ENCODE data around the gene PHPT1. TPM values are rescaled to one million over a fixed set of nuclear protein-coding genes. Genes with fewer than 3 reads are reported as not detected.

Gene PHPT1
- total and polyA plus RNA-seq, 2 of the 13 experiments (the other 11 are each of a cell fraction or from before 2014, with no cell fraction given), result 189 to 192 TPM

GRCh38 chr9:136886610-136887597 is 37.7 kb downstream of the PHPT1 start (continued):
- TF ChIP-seq ZFP90 (CRISPR knock-in tag; IDR thresholded peaks at IDR 0.05; ENCODE audit: borderline replicate concordance) (0 out of 2 replicates have a peak, but pooled peaks have one; percentile 28), HOXA7 (CRISPR knock-in tag; IDR thresholded peaks at IDR 0.05) (no peak), ZNF30 (CRISPR knock-in tag; IDR thresholded peaks at IDR 0.05) (peak; percentile 73; the same call in 1 of the 2 replicates), ZNF704 (CRISPR knock-in tag; IDR thresholded peaks at IDR 0.05; ENCODE audit: borderline replicate concordance) (peak; percentile 80; the same call in 1 of the 2 replicates), ZBTB7B (CRISPR knock-in tag; IDR thresholded peaks at IDR 0.05) (peak; percentile 58; the same call in 1 of the 2 replicates), GATAD2A (CRISPR knock-in tag; IDR thresholded peaks at IDR 0.05) (no peak), ZC3H4 (CRISPR knock-in tag; IDR thresholded peaks at IDR 0.05; ENCODE audit: borderline replicate concordance) (no peak), THAP8 (CRISPR knock-in tag; IDR thresholded peaks at IDR 0.05; ENCODE audit: borderline replicate concordance) (no peak), CREBL2 (CRISPR knock-in tag; IDR thresholded peaks at IDR 0.05; ENCODE audit: borderline replicate concordance) (no peak), ZNF207 (IDR thresholded peaks at IDR 0.05; ENCODE audit: borderline replicate concordance) (no peak), CREM (IDR thresholded peaks at IDR 0.05) (no peak), CREM (CRISPR knock-in tag; IDR thresholded peaks at IDR 0.05) (no peak), MXD3 (CRISPR knock-in tag; IDR thresholded peaks at IDR 0.05) (0 out of 2 replicates have a peak, but pooled peaks have one; percentile 45), KAT2B (IDR thresholded peaks at IDR 0.05; ENCODE audit: borderline replicate concordance, low read depth, low read length) (no peak), ISX (CRISPR knock-in tag; conservative IDR thresholded peaks at IDR 0.05) (no peak), ETS1 (CRISPR knock-in tag; IDR thresholded peaks at IDR 0.05) (no peak), ZNF782 (CRISPR knock-in tag; IDR thresholded peaks at IDR 0.05; ENCODE audit: borderline replicate concordance) (no peak), ZNF614 (CRISPR knock-in tag; IDR thresholded peaks at IDR 0.05; ENCODE audit: borderline replicate concordance) (peak; percentile 19; the same call in 1 of the 2 replicates), MYC (CRISPR knock-in tag; IDR thresholded peaks at IDR 0.05; ENCODE audit: borderline replicate concordance) (peak; percentile 65; the same call in 1 of the 2 replicates), HOMEZ (CRISPR knock-in tag; IDR thresholded peaks at IDR 0.05; ENCODE audit: low read depth) (no peak), NRL (CRISPR knock-in tag; IDR thresholded peaks at IDR 0.05; ENCODE audit: borderline replicate concordance) (peak; percentile 71; the same call in 1 of the 2 replicates), ATF7 (IDR thresholded peaks at IDR 0.05) (no peak), ATF7 (CRISPR knock-in tag; IDR thresholded peaks at IDR 0.05) (no peak), MIER2 (CRISPR knock-in tag; IDR thresholded peaks at IDR 0.05) (no peak), GLI4 (CRISPR knock-in tag; IDR thresholded peaks at IDR 0.05; ENCODE audit: borderline replicate concordance) (no peak)

Data from HepG2 (cell line).